OCI-LY1 (cell line): ENCODE results near the gene FARP1.

Experiments used
- H2AFZ ChIP-seq: fragments of 200-600 bp; sonication (generic), shearing (Covaris generic); 2 replicates; pipeline ENCODE4 v1.6.0; 2014; ENCODE audit warnings: antibody characterized with exemption, mild to moderate bottlenecking, low read length
- H3F3A ChIP-seq: fragments of 200-600 bp; sonication (generic), shearing (Covaris generic); 2 replicates; pipeline ENCODE4 v1.6.0; 2014; ENCODE audit warnings: mild to moderate bottlenecking, antibody characterized with exemption, low read length, moderate library complexity; ENCODE audit not compliant: insufficient read depth
- H3K27ac ChIP-seq: fragments of 200-600 bp; sonication (generic); 2 replicates; pipeline ENCODE4 v1.5.1; 2014; ENCODE audit warnings: low read length, mixed run types, mild to moderate bottlenecking, low read depth; ENCODE audit not compliant: poor library complexity, severe bottlenecking
- H3K27me3 ChIP-seq: fragments of 200-600 bp; sonication (generic); 2 replicates; pipeline ENCODE4 v1.6.0; 2014; ENCODE audit warnings: antibody characterized with exemption, mild to moderate bottlenecking, low read length, moderate library complexity; ENCODE audit not compliant: insufficient read depth
- H3K36me3 ChIP-seq: fragments of 200-600 bp; sonication (generic); 2 replicates; pipeline ENCODE4 v1.6.1; 2014; ENCODE audit warnings: mild to moderate bottlenecking, antibody characterized with exemption, low read length, moderate library complexity, mixed read lengths; ENCODE audit not compliant: insufficient read depth
- H3K4me1 ChIP-seq: fragments of 200-600 bp; sonication (generic); 2 replicates; pipeline ENCODE4 v1.5.1; 2014; ENCODE audit warnings: mild to moderate bottlenecking, low read length, moderate library complexity; ENCODE audit not compliant: insufficient read depth, severe bottlenecking
- H3K4me2 ChIP-seq: fragments of 200-600 bp; sonication (generic), shearing (Covaris generic); 2 replicates; pipeline ENCODE4 v1.6.1; 2014; ENCODE audit warnings: low read length
- H3K4me3 ChIP-seq: fragments of 200-600 bp; sonication (generic); 2 replicates; pipeline ENCODE4 v1.5.1; 2014; ENCODE audit warnings: low read length, low read depth, mild to moderate bottlenecking, mixed read lengths; ENCODE audit not compliant: poor library complexity, severe bottlenecking
- H3K79me2 ChIP-seq: fragments of 200-600 bp; shearing (Covaris generic); 2 replicates; pipeline ENCODE4 v1.6.1; 2016; ENCODE audit warnings: mixed run types, low read length, mixed read lengths; ENCODE audit not compliant: insufficient read depth
- H3K9ac ChIP-seq: fragments of 200-600 bp; sonication (generic), shearing (Covaris generic); 2 replicates; pipeline ENCODE4 v1.6.1; 2014; ENCODE audit warnings: mild to moderate bottlenecking, low read length, mixed read lengths
- H3K9me2 ChIP-seq: fragments of 200-600 bp; sonication (generic), shearing (Covaris generic); 2 replicates; pipeline ENCODE4 v1.6.1; 2014; ENCODE audit warnings: low read depth, mild to moderate bottlenecking, low read length, mixed read lengths
- H3K9me3 ChIP-seq: fragments of 200-600 bp; shearing (Covaris generic); 2 replicates; pipeline ENCODE4 v1.6.1; 2014; ENCODE audit warnings: low read length, mixed read lengths
- H4K20me1 ChIP-seq: fragments of 200-600 bp; sonication (generic), shearing (Covaris generic); 2 replicates; pipeline ENCODE4 v1.6.0; 2016; ENCODE audit warnings: mild to moderate bottlenecking, low read length; ENCODE audit not compliant: insufficient read depth
- CTCF ChIP-seq: fragments of 200-600 bp; sonication (generic), shearing (Covaris generic); IDR thresholded peaks from 2 replicates; pipeline ENCODE4 v1.5.1; 2017; ENCODE audit warnings: mild to moderate bottlenecking, antibody characterized with exemption, low read length, moderate library complexity, mixed read lengths
- EZH2 ChIP-seq: fragments of 200-600 bp; sonication (generic), shearing (Covaris generic); IDR thresholded peaks from 2 replicates; pipeline ENCODE4 v1.8.0; 2017; ENCODE audit warnings: borderline replicate concordance, mixed run types, mild to moderate bottlenecking, antibody characterized with exemption, low read length, moderate library complexity, mixed read lengths

FARP1 gene

DNA sequence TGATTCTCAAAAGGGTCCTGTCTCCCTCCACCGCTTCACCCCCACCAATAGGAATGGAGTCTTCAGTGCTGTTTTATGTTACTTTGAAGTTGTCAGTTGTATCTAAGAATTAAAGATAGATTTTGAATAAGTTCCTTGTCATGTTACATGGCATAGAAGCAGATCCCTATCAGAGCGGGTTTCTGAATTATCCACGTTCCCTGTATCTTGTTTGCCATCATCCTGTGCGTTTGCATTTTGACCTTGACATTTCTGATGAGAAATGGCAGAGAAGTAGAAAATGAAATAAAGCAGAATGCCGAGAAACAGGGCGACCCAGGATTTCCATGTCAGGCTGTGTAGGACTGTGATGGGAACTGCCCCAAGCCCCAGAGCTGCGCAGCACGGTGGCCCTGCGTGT, 154.9 kb downstream of the FARP1 start:
- H3K4me2 ChIP-seq: no peak overlapping the region
- no peaks in the 10 kb centered on the region for H4K20me1 ChIP-seq
- no peaks in the 10 kb centered on the region for H3K9me3 ChIP-seq
- H3K9me2 ChIP-seq: no peaks in the 10 kb centered on the region
- H3K27ac ChIP-seq: no peak overlapping the region
- no peaks in the 10 kb centered on the region for H3K4me1 ChIP-seq
- H3K9ac ChIP-seq: no peak overlapping the region
- H3K4me3 ChIP-seq: no peak overlapping the region
- TF ChIP-seq EZH2 (no peak), CTCF (no peak)
- H3F3A ChIP-seq: no peaks in the 10 kb centered on the region
- H3K79me2 ChIP-seq: no peaks in the 10 kb centered on the region
- no peaks in the 10 kb centered on the region for H3K36me3 ChIP-seq
- H3K27me3 ChIP-seq: peaks cover 3% of the 10 kb centered on the region; the same call in 1 of the 2 replicates
- no peak overlapping the region for H2AFZ ChIP-seq

- H3F3A ChIP-seq: no peaks in the 10 kb centered on the region
- no peaks in the 10 kb centered on the region for H4K20me1 ChIP-seq
- H2AFZ ChIP-seq: no peak overlapping the region
- no peaks in the 10 kb centered on the region for H3K9me2 ChIP-seq
- no peaks in the 10 kb centered on the region for H3K9me3 ChIP-seq
- H3K36me3 ChIP-seq: no peaks in the 10 kb centered on the region
- no peak overlapping the region for H3K4me3 ChIP-seq
- no peak overlapping the region for H3K4me2 ChIP-seq
- no peak overlapping the region for H3K9ac ChIP-seq
- H3K4me1 ChIP-seq: no peaks in the 10 kb centered on the region
- no peak overlapping the region for H3K27ac ChIP-seq
- peaks cover 3% of the 10 kb centered on the region; the same call in 1 of the 2 replicates for H3K27me3 ChIP-seq
- no peak for TF ChIP-seq EZH2
- TF ChIP-seq CTCF: no peak
- no peaks in the 10 kb centered on the region for H3K79me2 ChIP-seq
Observed at GRCh38 chr13:98298599-98298998, 155.7 kb downstream of the FARP1 start.

DNA sequence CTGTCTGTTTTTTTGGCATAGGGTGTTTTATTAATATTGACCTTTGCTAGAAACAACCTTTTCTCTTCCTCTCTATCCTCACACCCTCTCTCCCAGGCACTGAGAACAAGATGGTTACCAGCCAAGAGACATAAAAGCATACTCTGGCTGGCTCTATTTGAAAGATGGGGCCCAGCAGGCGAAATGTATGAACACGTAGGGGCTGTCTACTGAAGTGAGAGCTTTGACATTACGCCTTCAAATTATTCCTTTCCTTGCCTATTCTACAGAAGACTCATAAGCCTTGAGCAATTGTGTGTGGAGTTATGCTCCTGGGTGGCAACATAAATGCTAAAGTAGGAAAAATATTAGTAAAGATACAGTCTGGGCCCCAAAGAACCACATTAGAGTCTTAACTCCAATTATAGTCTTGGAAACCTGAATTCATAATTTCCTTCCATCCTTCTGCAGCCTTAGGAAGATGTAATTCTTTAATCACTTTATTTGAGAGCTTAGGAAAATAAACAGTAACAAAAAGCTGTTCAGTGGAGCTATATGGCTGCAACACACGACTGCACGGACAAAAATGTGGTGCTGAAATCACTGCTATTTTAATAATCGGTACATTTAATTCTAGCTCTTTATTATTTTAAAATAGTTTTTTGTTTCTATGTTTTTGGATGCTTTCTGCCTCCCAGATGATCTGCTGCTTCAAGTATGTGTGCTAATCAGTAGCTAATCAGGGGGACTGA, 156.5 kb downstream of the FARP1 start:
- no peak overlapping the region for H3K4me3 ChIP-seq
- H3K9ac ChIP-seq: no peak overlapping the region
- no peaks in the 10 kb centered on the region for H3K36me3 ChIP-seq
- no peak for TF ChIP-seq EZH2
- no peak for TF ChIP-seq CTCF
- peaks cover 3% of the 10 kb centered on the region; the same call in 1 of the 2 replicates for H3K27me3 ChIP-seq
- no peak overlapping the region for H3K4me2 ChIP-seq
- H4K20me1 ChIP-seq: no peaks in the 10 kb centered on the region
- no peaks in the 10 kb centered on the region for H3K4me1 ChIP-seq
- H3F3A ChIP-seq: no peaks in the 10 kb centered on the region
- H3K9me3 ChIP-seq: no peaks in the 10 kb centered on the region
- no peak overlapping the region for H2AFZ ChIP-seq
- no peaks in the 10 kb centered on the region for H3K9me2 ChIP-seq
- no peak overlapping the region for H3K27ac ChIP-seq
- H3K79me2 ChIP-seq: no peaks in the 10 kb centered on the region
